HG02885 (cell line): Measurements from ENCODE around the gene SNHG17.
"Not testable (repeated sequence)": the region's sequence is repeated elsewhere in the genome, so short reads cannot be mapped to it uniquely, and the experiment has no call there.

Experiments
- ATAC-seq: cut with Tn5 transposase; IDR thresholded peaks from one replicate; pipeline ENCODE4 v1.9.1; 2021; ENCODE audit warnings: mild to moderate bottlenecking; ENCODE audit not compliant: unreplicated experiment, poor library complexity

Gene SNHG17

GRCh38 chr20:38383147-38383546, 52.0 kb downstream of the SNHG17 start:
- no peak for ATAC-seq

- not testable (repeated sequence) for ATAC-seq
Observed at GRCh38 chr20:38377838-38378237, 57.3 kb downstream of the SNHG17 start.

GRCh38 chr20:38377039-38377685, 58.0 kb downstream of the SNHG17 start:
- no peak for ATAC-seq

- ATAC-seq = no peak
Observed at GRCh38 chr20:38373898-38374297, 61.2 kb downstream of the SNHG17 start.

- ATAC-seq = no peak
Observed at GRCh38 chr20:38373231-38373867, 61.8 kb downstream of the SNHG17 start.

- ATAC-seq = no peak
Observed at GRCh38 chr20:38372806-38373205, 62.3 kb downstream of the SNHG17 start.
